HG02943 (cell line): ENCODE data around the gene MYO9B.

Source experiments
- ATAC-seq: cut with Tn5 transposase; IDR thresholded peaks from one replicate; pipeline ENCODE4 v1.9.1; 2021; ENCODE audit warnings: mild to moderate bottlenecking, low read depth, moderate library complexity; ENCODE audit not compliant: unreplicated experiment

The MYO9B gene

GRCh38 chr19:17075035-17075863, at the start of gene MYO9B, which contains the start of gene HAUS8:
TSS of gene MYO9B (plus strand) at chr19:17075777. CDS start at chr19:17101718, 25,941 bp downstream.
TSS of gene HAUS8 (minus strand) at chr19:17075452. CDS start at chr19:17075422, 30 bp downstream.
- ATAC-seq, result peak; percentile 62

- no peak for ATAC-seq
Observed at GRCh38 chr19:17025991-17026658, 49.5 kb upstream of the MYO9B start.

- no peak for ATAC-seq
Observed at GRCh38 chr19:17026706-17027534, 48.7 kb upstream of the MYO9B start, which contains the start of gene CPAMD8. TSS of gene CPAMD8 (minus strand) at chr19:17026810. CDS start at chr19:17026642, 168 bp downstream.

- no peak for ATAC-seq
Observed at GRCh38 chr19:17027535-17027975, 48.0 kb upstream of the MYO9B start.

GRCh38 chr19:17031741-17032140, 43.8 kb upstream of the MYO9B start:
- ATAC-seq, result no peak

- ATAC-seq, result no peak
Observed at GRCh38 chr19:17035842-17036424, 39.6 kb upstream of the MYO9B start.

GRCh38 chr19:17036640-17037039, 38.9 kb upstream of the MYO9B start:
- no peak for ATAC-seq

- no peak for ATAC-seq
Observed at GRCh38 chr19:17037184-17037583, 38.4 kb upstream of the MYO9B start.

GRCh38 chr19:17037966-17038500, 37.5 kb upstream of the MYO9B start:
- ATAC-seq, result no peak

- ATAC-seq, result no peak
Observed at GRCh38 chr19:17041976-17042375, 33.6 kb upstream of the MYO9B start.

GRCh38 chr19:17043744-17044143, 31.8 kb upstream of the MYO9B start:
- no peak for ATAC-seq

- ATAC-seq, result no peak
Observed at GRCh38 chr19:17045907-17046502, 29.6 kb upstream of the MYO9B start.

GRCh38 chr19:17048885-17049453, 26.6 kb upstream of the MYO9B start:
- no peak for ATAC-seq

GRCh38 chr19:17049711-17050280, 25.8 kb upstream of the MYO9B start:
- ATAC-seq, result no peak

GRCh38 chr19:17052439-17052838, 23.1 kb upstream of the MYO9B start:
- ATAC-seq, result no peak

- ATAC-seq, result no peak
Observed at GRCh38 chr19:17054746-17055145, 20.8 kb upstream of the MYO9B start.

GRCh38 chr19:17055636-17056035, 19.9 kb upstream of the MYO9B start:
- ATAC-seq, result no peak

GRCh38 chr19:17058236-17058635, 17.3 kb upstream of the MYO9B start:
- ATAC-seq, result no peak

GRCh38 chr19:17060802-17061201, 14.8 kb upstream of the MYO9B start:
- no peak for ATAC-seq
